ENCODE results near the gene OR5L1.

Gene OR5L1

GRCh38 chr11:55811067-55811466 is at the start of gene OR5L1:
OR5L1 (plus strand) TSS chr11:55811367; CDS start chr11:55811467, 100 bp downstream.
- DNase-seq, result no peak

GRCh38 chr11:55773138-55773537 is 38.0 kb upstream of the OR5L1 start, which contains the start of gene OR5D13:
OR5D13 (plus strand) TSS chr11:55773438; CDS start chr11:55773438, 0 bp downstream.
- no peak for DNase-seq

GRCh38 chr11:55791606-55792005 is 19.6 kb upstream of the OR5L1 start:
- no peak for DNase-seq

GRCh38 chr11:55793321-55793720 is 17.8 kb upstream of the OR5L1 start:
- no peak for DNase-seq

GRCh38 chr11:55795256-55795655 is 15.9 kb upstream of the OR5L1 start, which contains the start of gene OR5D14:
OR5D14 (plus strand) TSS chr11:55795556; CDS start chr11:55795556, 0 bp downstream.
- no peak for DNase-seq

- DNase-seq, result no peak
Observed at GRCh38 chr11:55806248-55806647, 4.9 kb upstream of the OR5L1 start.

GRCh38 chr11:55819330-55819729 is 8.2 kb downstream of the OR5L1 start, which contains the start of gene OR5D18:
OR5D18 (plus strand) TSS chr11:55819630; CDS start chr11:55819630, 0 bp downstream.
- DNase-seq, result no peak

- DNase-seq, result no peak
Observed at GRCh38 chr11:55826919-55827318, 15.8 kb downstream of the OR5L1 start, which contains the start of gene OR5L2. OR5L2 (plus strand) TSS chr11:55827219; CDS start chr11:55827219, 0 bp downstream.

GRCh38 chr11:55838452-55838851 is 27.3 kb downstream of the OR5L1 start, which contains the start of gene OR5D16:
OR5D16 (plus strand) TSS chr11:55838752; CDS start chr11:55838752, 0 bp downstream.
- no peak for DNase-seq

- DNase-seq, result no peak
Observed at GRCh38 chr11:55847453-55847852, 36.3 kb downstream of the OR5L1 start.

GRCh38 chr11:55849037-55849436 is 37.9 kb downstream of the OR5L1 start:
- DNase-seq, result no peak

- no peak for DNase-seq
Observed at GRCh38 chr11:55852141-55852540, 41.0 kb downstream of the OR5L1 start.

GRCh38 chr11:55854704-55855103 is 43.5 kb downstream of the OR5L1 start:
- DNase-seq, result no peak
